Uterus (tissue), 4 donors: ENCODE measurements around the gene UPF3A. TPM values are rescaled to one million over a fixed set of nuclear protein-coding genes. Genes with fewer than 3 reads are reported as not detected.

Experiments used
- DNase-seq, 2 donors: peaks; one replicate each; pipeline ENCODE4 v3.0.0-alpha.2; 2019 to 2020
- H3K27ac ChIP-seq, 2 donors: fragments of 200-600 bp; sonication (generic); 1 replicate in 1 of 2; 2 replicates in 1 of 2; pipeline ENCODE4 v1.5.1; 2016 to 2018
- H3K27me3 ChIP-seq, 2 donors: fragments of 200-600 bp; sonication (generic); one replicate each; pipeline ENCODE4 v1.5.1; 2018 to 2019; ENCODE audit warnings: control low read depth in 1 of 2
- H3K36me3 ChIP-seq, 2 donors: fragments of 200-600 bp; sonication (generic); one replicate each; pipeline ENCODE4 v1.5.1; 2019; ENCODE audit warnings: control low read depth in 1 of 2
- H3K4me1 ChIP-seq, 2 donors: fragments of 200-600 bp; sonication (generic); one replicate each; pipeline ENCODE4 v1.5.1; 2018 to 2019; ENCODE audit warnings: control low read depth in 1 of 2
- H3K4me3 ChIP-seq, 2 donors: fragments of 200-600 bp; sonication (generic); 1 replicate in 1 of 2; 2 replicates in 1 of 2; pipeline ENCODE4 v1.5.1; 2018 to 2019; ENCODE audit warnings: mild to moderate bottlenecking in 1 of 2
- H3K9me3 ChIP-seq, 2 donors: fragments of 200-600 bp; sonication (generic); one replicate each; pipeline ENCODE4 v1.5.1; 2019; ENCODE audit warnings: control low read depth in 1 of 2
- CTCF ChIP-seq, 4 experiments: fragments of 200-600 bp in 2 of 4; fragments of 450-650 bp in 2 of 4; sonication (generic) in 2 of 4; IDR thresholded peaks; one replicate each; pipeline ENCODE4 v1.5.1; 2016 to 2019; ENCODE audit warnings: antibody characterized with exemption in 4 of 4, mild to moderate bottlenecking in 2 of 4, moderate library complexity in 1 of 4
- POLR2A ChIP-seq, 2 donors: fragments of 450-650 bp; IDR thresholded peaks; one replicate each; pipeline ENCODE4 v1.6.1; 2016; ENCODE audit warnings: antibody characterized with exemption in 2 of 2, mild to moderate bottlenecking in 1 of 2, moderate library complexity in 1 of 2
- intact Hi-C: fragments of 100-400 bp; cut with DNase I; formaldehyde crosslinking; loops from one replicate; pipeline ENCODE4 v1.15.1; 2023; ENCODE audit warnings: low total_unique reads
- total RNA-seq, 4 donors: library from RNA; depleted of rRNA in 3 of 4; stranded (reverse); fragments of >200 nt in 3 of 4; gene quantifications; one replicate each; pipeline versions ENCODE4 v1.1.0 to v1.2.4, GENCODE V29; 2014 to 2023
- donor health status: DM: yes; HTN: yes; CAD: no.

Gene UPF3A
- total RNA-seq, 4 donors from 2014 or later: 15.0 to 74.1 (median 34.9) TPM

- Histone ChIP-seq H3K27me3 (no peaks in the 10 kb centered on the region), H3K27ac (no peak overlapping the region), H3K4me1 (no peaks in the 10 kb centered on the region), H3K4me3 (no peak overlapping the region), H3K9me3 (no peaks in the 10 kb centered on the region), H3K36me3 (no peaks in the 10 kb centered on the region)
- intact Hi-C loops: no loop called here
- no peak for DNase-seq
- TF ChIP-seq CTCF (IDR thresholded peaks at IDR 0.05): no peak
- no peak for TF ChIP-seq POLR2A (IDR thresholded peaks at IDR 0.05)
Observed at GRCh38 chr13:114258589-114258988, 22.8 kb upstream of the UPF3A start.

- H3K36me3 ChIP-seq: no peaks in the 10 kb centered on the region
- no peak overlapping the region for H3K27ac ChIP-seq
- DNase-seq: no peak
- H3K4me1 ChIP-seq: no peaks in the 10 kb centered on the region
- no peaks in the 10 kb centered on the region for H3K27me3 ChIP-seq
- intact Hi-C loops: no loop called here
- H3K4me3 ChIP-seq: no peak overlapping the region
- no peaks in the 10 kb centered on the region for H3K9me3 ChIP-seq
- TF ChIP-seq POLR2A (IDR thresholded peaks at IDR 0.05) (no peak), CTCF (IDR thresholded peaks at IDR 0.05) (no peak)
Observed at GRCh38 chr13:114259374-114259773, 22.0 kb upstream of the UPF3A start.

- DNase-seq: no peak
- Histone ChIP-seq H3K27me3 (no peaks in the 10 kb centered on the region), H3K4me1 (no peaks in the 10 kb centered on the region), H3K27ac (no peak overlapping the region), H3K4me3 (no peak overlapping the region), H3K36me3 (no peaks in the 10 kb centered on the region), H3K9me3 (no peaks in the 10 kb centered on the region)
- TF ChIP-seq CTCF (IDR thresholded peaks at IDR 0.05) (no peak), POLR2A (IDR thresholded peaks at IDR 0.05) (no peak)
- intact Hi-C loops: no loop called here
Observed at GRCh38 chr13:114259974-114260373, 21.4 kb upstream of the UPF3A start.

- Histone ChIP-seq H3K9me3 (no peaks in the 10 kb centered on the region), H3K4me1 (no peaks in the 10 kb centered on the region), H3K4me3 (no peak overlapping the region), H3K36me3 (no peaks in the 10 kb centered on the region), H3K27ac (no peak overlapping the region), H3K27me3 (no peaks in the 10 kb centered on the region)
- intact Hi-C loops: no loop called here
- TF ChIP-seq CTCF (IDR thresholded peaks at IDR 0.05) (no peak), POLR2A (IDR thresholded peaks at IDR 0.05) (no peak)
- no peak for DNase-seq
Observed at GRCh38 chr13:114260814-114261213, 20.6 kb upstream of the UPF3A start.

- Histone ChIP-seq H3K27me3 (no peaks in the 10 kb centered on the region), H3K4me3 (no peak overlapping the region), H3K36me3 (no peaks in the 10 kb centered on the region), H3K9me3 (no peaks in the 10 kb centered on the region), H3K27ac (no peak overlapping the region), H3K4me1 (no peaks in the 10 kb centered on the region)
- no peak for DNase-seq
- intact Hi-C loops: no loop called here
- TF ChIP-seq CTCF (IDR thresholded peaks at IDR 0.05): no peak
- TF ChIP-seq POLR2A (IDR thresholded peaks at IDR 0.05): no peak
Observed at GRCh38 chr13:114261328-114261965, 20.0 kb upstream of the UPF3A start.
